CD8-positive, alpha-beta memory T cell (primary cell): ENCODE results near the gene KCNN3. TPM values are rescaled to one million over a fixed set of nuclear protein-coding genes. Genes with fewer than 3 reads are reported as not detected.

ENCODE experiments used
- CTCF ChIA-PET: fragments of 350-600 bp; sonication (Branson Sonifier 250); formaldehyde crosslinking; loops from one replicate; lab custom pipeline; 2021; ENCODE audit warnings: antibody characterized with exemption; lab: Charles Lee
- POLR2A ChIA-PET: fragments of 350-600 bp; sonication (Branson Sonifier 250); formaldehyde crosslinking; loops from one replicate; lab custom pipeline; 2021; ENCODE audit warnings: antibody characterized with exemption; lab: Charles Lee
- DNase-seq, 5 donors: peaks; one replicate each; pipeline versions ENCODE4 v3.0.0 to v3.0.0-alpha.2; 2020 to 2022; ENCODE audit warnings: mixed read lengths in 1 of 5
- H3K27ac ChIP-seq: one replicate; pipeline ENCODE4 v1.7.0; 2013; ENCODE audit warnings: low read depth, mild to moderate bottlenecking, low read length, moderate library complexity
- H3K27me3 ChIP-seq: 2 replicates; pipeline ENCODE4 v1.7.0; 2013; ENCODE audit warnings: low read length, mild to moderate bottlenecking; ENCODE audit not compliant: insufficient read depth, poor library complexity, severe bottlenecking
- H3K36me3 ChIP-seq: 2 replicates; pipeline ENCODE4 v1.7.0; 2013; ENCODE audit warnings: mild to moderate bottlenecking, low read length, moderate library complexity; ENCODE audit not compliant: insufficient read depth
- H3K4me1 ChIP-seq: 2 replicates; pipeline ENCODE4 v1.7.0; 2013; ENCODE audit warnings: mild to moderate bottlenecking, low read length, moderate library complexity; ENCODE audit not compliant: insufficient read depth
- H3K4me3 ChIP-seq: 2 replicates; pipeline ENCODE4 v1.7.0; 2013; ENCODE audit warnings: mild to moderate bottlenecking, low read length
- H3K9me3 ChIP-seq: 2 replicates; pipeline ENCODE4 v1.7.0; 2013; ENCODE audit warnings: mild to moderate bottlenecking, low read length
- H3K27ac Mint-ChIP-seq, 8 donors: one replicate each; pipeline ENCODE4 v1.8.0; 2020 to 2021; ENCODE audit warnings: mixed read lengths in 8 of 8, mild to moderate bottlenecking in 6 of 8, inconsistent platforms in 3 of 8, moderate library complexity in 3 of 8
- H3K27me3 Mint-ChIP-seq, 2 donors: one replicate each; pipeline ENCODE4 v1.8.0; 2020 to 2021; ENCODE audit warnings: mixed read lengths in 2 of 2, mild to moderate bottlenecking in 1 of 2, moderate library complexity in 1 of 2
- H3K36me3 Mint-ChIP-seq, 3 donors: one replicate each; pipeline ENCODE4 v1.8.0; 2020 to 2021; ENCODE audit warnings: mixed read lengths in 3 of 3, inconsistent platforms in 1 of 3, mild to moderate bottlenecking in 1 of 3
- H3K4me1 Mint-ChIP-seq, 3 donors: one replicate each; pipeline ENCODE4 v1.8.0; 2020 to 2021; ENCODE audit warnings: mixed read lengths in 3 of 3, inconsistent platforms in 1 of 3, mild to moderate bottlenecking in 1 of 3
- H3K4me3 Mint-ChIP-seq, 7 donors: one replicate each; pipeline ENCODE4 v1.8.0; 2020 to 2021; ENCODE audit warnings: mixed read lengths in 7 of 7, mild to moderate bottlenecking in 6 of 7, moderate library complexity in 4 of 7, inconsistent platforms in 2 of 7
- H3K9me3 Mint-ChIP-seq, 5 donors: one replicate each; pipeline ENCODE4 v1.8.0; 2020 to 2022; ENCODE audit warnings: mixed read lengths in 5 of 5, mild to moderate bottlenecking in 3 of 5, moderate library complexity in 2 of 5, inconsistent platforms in 1 of 5
- polyA plus RNA-seq: library from polyadenylated mRNA; unstranded; fragments of 300-500 nt; fragmentation: Illumina TruSeq; gene quantifications from one replicate; pipeline ENCODE4 v1.2.3, GENCODE V29; 2021
- total RNA-seq, 2 experiments: library from RNA; stranded (reverse); gene quantifications; one replicate each; pipeline ENCODE4 v1.2.3, GENCODE V29; 2021

KCNN3 gene
- total and polyA plus RNA-seq, 3 experiments from 2014 or later, result 0.18 to 0.22 TPM; not detected in 1

- H3K4me3 ChIP-seq, result no peak overlapping the region
- peak in 1 of 5 donors; percentile 30 for DNase-seq
- Mint-ChIP-seq H3K4me1 (peaks cover 16 to 33% (median 25%) of the 10 kb centered on the region in 3 donors), H3K36me3 (no peaks in the 10 kb centered on the region), H3K27ac (no peak overlapping the region), H3K9me3 (no peaks in the 10 kb centered on the region), H3K27me3 (peaks cover 34 to 71% of the 10 kb centered on the region in 2 donors), H3K4me3 (no peak overlapping the region)
- H3K27ac ChIP-seq, result no peak overlapping the region
- CTCF ChIA-PET, result interaction anchor here (1.2 to 1.6 kb wide), 2 partner anchors 9 to 11 kb away, joined by 3 to 6 read pairs; no protein-coding TSS in a partner anchor
- H3K36me3 ChIP-seq, result no peaks in the 10 kb centered on the region
- no peaks in the 10 kb centered on the region for H3K9me3 ChIP-seq
- H3K27me3 ChIP-seq, result peaks cover 13% of the 10 kb centered on the region
- POLR2A ChIA-PET, result no interaction called here
- H3K4me1 ChIP-seq, result no peaks in the 10 kb centered on the region
Measured at GRCh38 chr1:154867841-154868605, 2.1 kb downstream of the KCNN3 start.

DNA sequence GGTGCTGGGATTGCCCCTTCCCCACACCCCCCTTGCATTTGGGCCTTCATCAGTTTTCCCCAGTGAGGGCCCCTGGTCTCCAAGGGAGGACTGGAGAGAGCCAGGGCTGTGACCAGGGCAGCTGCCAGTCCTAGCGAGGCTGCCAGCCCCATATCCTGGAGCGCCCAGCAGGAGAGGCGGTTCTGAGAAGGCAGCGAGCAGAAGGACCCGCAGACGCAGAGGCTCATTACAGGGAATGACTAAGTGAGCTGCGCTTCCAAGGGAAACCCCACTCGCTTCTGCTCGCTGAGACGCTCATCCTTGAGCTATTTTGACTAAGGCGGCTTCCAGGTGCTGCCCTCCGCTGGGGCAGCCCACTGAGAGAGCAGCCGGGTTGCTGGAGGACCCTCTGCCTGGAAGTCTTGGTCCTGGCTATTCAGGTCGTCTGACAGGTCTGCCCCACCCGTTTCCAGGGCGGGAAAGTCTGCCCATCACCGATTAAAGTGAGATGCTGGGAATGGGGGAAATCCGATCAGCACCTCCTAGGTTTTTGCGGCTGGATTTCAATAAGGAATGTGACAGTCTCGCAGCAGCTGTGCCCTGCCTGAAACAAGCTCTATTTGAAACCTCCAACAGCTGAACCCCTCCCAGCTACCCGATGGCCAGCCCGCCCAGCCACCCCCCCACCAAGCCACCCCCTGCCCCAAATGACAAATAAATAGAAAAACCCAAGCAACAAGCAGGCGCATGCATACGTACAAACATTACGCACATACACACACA lies 2.8 kb downstream of the KCNN3 start:
- CTCF ChIA-PET, result interaction anchor here (1.6 to 1.7 kb wide), 2 partner anchors 8 to 308 kb away, joined by 6 to 7 read pairs; no protein-coding TSS in a partner anchor
- no peaks in the 10 kb centered on the region for H3K36me3 ChIP-seq
- H3K36me3 Mint-ChIP-seq, result no peaks in the 10 kb centered on the region
- no peak overlapping the region for H3K4me3 ChIP-seq
- POLR2A ChIA-PET, result no interaction called here
- H3K9me3 ChIP-seq, result no peaks in the 10 kb centered on the region
- H3K27me3 Mint-ChIP-seq, result peaks cover 37 to 75% of the 10 kb centered on the region in 2 donors
- peaks cover 13% of the 10 kb centered on the region for H3K27me3 ChIP-seq
- H3K4me1 Mint-ChIP-seq, result peaks cover 16 to 33% (median 25%) of the 10 kb centered on the region in 3 donors
- no peak overlapping the region for H3K27ac ChIP-seq
- DNase-seq, result no peak
- no peaks in the 10 kb centered on the region for H3K9me3 Mint-ChIP-seq
- H3K4me1 ChIP-seq, result no peaks in the 10 kb centered on the region
- H3K4me3 Mint-ChIP-seq, result no peak overlapping the region
- H3K27ac Mint-ChIP-seq, result no peak overlapping the region

GRCh38 chr1:154866257-154867063 lies 3.6 kb downstream of the KCNN3 start:
- ChIA-PET CTCF (interaction anchor here (1.1 to 1.7 kb wide), 2 partner anchors 106 to 307 kb away, joined by 4 to 7 read pairs; no protein-coding TSS in a partner anchor), POLR2A (no interaction called here)
- no peaks in the 10 kb centered on the region for H3K36me3 Mint-ChIP-seq
- H3K27me3 Mint-ChIP-seq, result peaks cover 40 to 77% of the 10 kb centered on the region in 2 donors
- no peak for DNase-seq
- Histone ChIP-seq H3K4me3 (no peak overlapping the region), H3K9me3 (no peaks in the 10 kb centered on the region), H3K4me1 (no peaks in the 10 kb centered on the region), H3K27ac (no peak overlapping the region), H3K27me3 (peaks cover 13% of the 10 kb centered on the region), H3K36me3 (no peaks in the 10 kb centered on the region)
- peaks cover 16 to 31% (median 25%) of the 10 kb centered on the region in 3 donors for H3K4me1 Mint-ChIP-seq
- no peak overlapping the region for H3K27ac Mint-ChIP-seq
- no peaks in the 10 kb centered on the region for H3K9me3 Mint-ChIP-seq
- H3K4me3 Mint-ChIP-seq, result no peak overlapping the region

- no peaks in the 10 kb centered on the region for H3K36me3 Mint-ChIP-seq
- ChIA-PET POLR2A (no interaction called here), CTCF (interaction anchor here (1.1 to 1.7 kb wide), 2 partner anchors 105 to 306 kb away, joined by 4 to 7 read pairs; no protein-coding TSS in a partner anchor)
- Histone ChIP-seq H3K9me3 (no peaks in the 10 kb centered on the region), H3K36me3 (no peaks in the 10 kb centered on the region), H3K27me3 (peaks cover 13% of the 10 kb centered on the region), H3K4me1 (no peaks in the 10 kb centered on the region), H3K27ac (no peak overlapping the region), H3K4me3 (no peak overlapping the region)
- H3K27me3 Mint-ChIP-seq, result peaks cover 37 to 74% of the 10 kb centered on the region in 2 donors
- no peaks in the 10 kb centered on the region for H3K9me3 Mint-ChIP-seq
- H3K27ac Mint-ChIP-seq, result no peak overlapping the region
- peaks cover 16 to 27% (median 23%) of the 10 kb centered on the region in 3 donors for H3K4me1 Mint-ChIP-seq
- H3K4me3 Mint-ChIP-seq, result no peak overlapping the region
- no peak for DNase-seq
Measured at GRCh38 chr1:154865442-154866256, 4.4 kb downstream of the KCNN3 start.

- Mint-ChIP-seq H3K27ac (peak overlapping the region in 2 of 8 donors; percentile 52 to 75), H3K4me1 (peaks cover 9 to 17% (median 15%) of the 10 kb centered on the region in 3 donors), H3K36me3 (no peaks in the 10 kb centered on the region), H3K9me3 (no peaks in the 10 kb centered on the region), H3K27me3 (peaks cover 29 to 67% of the 10 kb centered on the region in 2 donors), H3K4me3 (peak overlapping the region in 1 of 7 donors; percentile 33)
- DNase-seq, result no peak
- ChIA-PET CTCF (no interaction called here), POLR2A (no interaction called here)
- Histone ChIP-seq H3K27ac (no peak overlapping the region), H3K4me1 (no peaks in the 10 kb centered on the region), H3K4me3 (no peak overlapping the region), H3K9me3 (no peaks in the 10 kb centered on the region), H3K27me3 (peaks cover 13% of the 10 kb centered on the region), H3K36me3 (no peaks in the 10 kb centered on the region)
Measured at GRCh38 chr1:154864189-154864975, 5.7 kb downstream of the KCNN3 start.

GRCh38 chr1:154863315-154864174 lies 6.5 kb downstream of the KCNN3 start:
- ChIA-PET CTCF (interaction anchor here (1.2 kb wide), 1 partner anchor 103 kb away, joined by 4 read pairs; no protein-coding TSS in a partner anchor), POLR2A (no interaction called here)
- H3K27me3 ChIP-seq, result peaks cover 6% of the 10 kb centered on the region
- DNase-seq, result peak in 1 of 5 donors; percentile 11
- Mint-ChIP-seq H3K36me3 (no peaks in the 10 kb centered on the region), H3K4me1 (peaks cover 5 to 11% (median 9%) of the 10 kb centered on the region in 3 donors), H3K27ac (no peak overlapping the region), H3K4me3 (no peak overlapping the region), H3K9me3 (no peaks in the 10 kb centered on the region), H3K27me3 (peaks cover 23 to 59% of the 10 kb centered on the region in 2 donors)
- H3K9me3 ChIP-seq, result no peaks in the 10 kb centered on the region
- no peaks in the 10 kb centered on the region for H3K36me3 ChIP-seq
- no peak overlapping the region for H3K4me3 ChIP-seq
- H3K4me1 ChIP-seq, result no peaks in the 10 kb centered on the region
- H3K27ac ChIP-seq, result no peak overlapping the region
